Inflammatory macrophage treated with lipopolysaccharide for 1 hour (primary cell): ENCODE results near the gene TMEM116.
"Not testable (repeated sequence)": the region's sequence is repeated elsewhere in the genome, so short reads cannot be mapped to it uniquely, and the experiment has no call there.

Source experiments
- DNase-seq, 2 donors: peaks; one replicate each; pipeline ENCODE4 v3.0.0-alpha.2; 2020 to 2022

The TMEM116 gene

GRCh38 chr12:111975161-111975931, 37.6 kb downstream of the TMEM116 start:
- DNase-seq: no peak

GRCh38 chr12:111971800-111972199, 41.2 kb downstream of the TMEM116 start:
- no peak for DNase-seq

GRCh38 chr12:111964935-111965334, 48.0 kb downstream of the TMEM116 start:
- no peak for DNase-seq

GRCh38 chr12:111959518-111959917, 53.4 kb downstream of the TMEM116 start:
- not testable (repeated sequence) for DNase-seq

DNA sequence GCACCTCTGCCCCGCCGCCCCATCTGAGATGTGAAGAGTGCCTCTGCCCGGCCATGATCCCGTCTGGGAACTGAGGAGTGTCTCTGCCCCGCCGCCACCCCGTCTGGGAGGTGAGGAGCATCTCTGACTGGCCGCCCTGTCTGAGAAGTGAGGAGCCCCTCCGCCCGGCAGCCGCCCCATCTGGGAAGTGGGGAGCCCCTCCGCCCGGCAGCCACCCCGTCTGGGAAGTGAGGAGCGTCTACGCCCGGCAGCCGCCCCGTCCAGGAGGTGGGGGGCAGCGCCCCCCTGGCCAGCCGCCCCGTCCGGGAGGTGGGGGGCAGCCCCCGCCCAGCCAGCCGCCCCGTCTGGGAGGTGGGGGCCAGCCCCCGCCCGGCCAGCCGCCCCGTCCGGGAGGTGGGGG, 55.7 kb downstream of the TMEM116 start:
- DNase-seq: not testable (repeated sequence)

DNA sequence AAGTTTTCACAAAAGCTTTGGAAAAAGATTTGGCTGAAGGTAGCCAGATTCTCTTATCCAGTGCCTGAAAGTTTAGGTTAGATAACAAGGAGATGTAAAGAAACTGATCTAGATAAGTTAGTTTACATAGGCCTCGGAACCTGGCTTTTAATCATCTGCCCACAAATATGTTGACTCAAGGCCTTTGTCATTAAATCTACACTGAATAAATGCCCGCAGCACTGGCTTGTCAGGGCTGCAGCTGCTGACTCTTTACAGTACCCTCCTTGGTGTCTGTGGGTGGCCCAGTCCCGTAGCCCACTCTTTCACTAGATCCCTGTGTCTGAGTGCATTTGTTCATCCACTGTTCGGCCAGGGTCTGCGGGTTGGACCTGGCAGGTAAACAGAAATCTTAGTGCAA, 58.0 kb downstream of the TMEM116 start:
- DNase-seq: no peak

DNA sequence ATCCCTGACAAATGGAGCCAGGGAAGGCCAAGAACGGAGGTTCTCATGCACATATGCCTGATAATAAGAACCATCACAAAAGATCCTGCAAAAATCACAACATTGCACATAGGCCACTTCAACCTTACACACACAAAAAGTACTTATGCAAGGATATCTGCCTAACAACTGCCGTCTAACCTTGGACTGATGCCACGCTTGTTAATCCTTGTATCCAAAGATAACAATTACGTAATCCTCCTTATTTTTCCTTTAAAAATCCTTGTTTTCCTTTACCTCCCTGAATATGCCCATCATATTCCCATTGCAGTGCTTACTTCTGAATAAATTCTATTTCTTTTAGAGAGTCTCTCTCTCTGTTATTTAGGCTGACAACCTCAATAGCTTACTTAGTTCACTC, 59.5 kb downstream of the TMEM116 start:
- DNase-seq: no peak

GRCh38 chr12:111952084-111952787, 60.7 kb downstream of the TMEM116 start:
- not testable (repeated sequence) for DNase-seq

- DNase-seq: not testable (repeated sequence)
Measured at GRCh38 chr12:111950961-111951676, 61.8 kb downstream of the TMEM116 start.

GRCh38 chr12:111943929-111944328, 69.0 kb downstream of the TMEM116 start:
- DNase-seq: no peak

- DNase-seq: no peak
Measured at GRCh38 chr12:111942557-111942956, 70.4 kb downstream of the TMEM116 start.

- DNase-seq: no peak
Measured at GRCh38 chr12:111937429-111937828, 75.5 kb downstream of the TMEM116 start.

- no peak for DNase-seq
Measured at GRCh38 chr12:111936869-111937268, 76.1 kb downstream of the TMEM116 start.

DNA sequence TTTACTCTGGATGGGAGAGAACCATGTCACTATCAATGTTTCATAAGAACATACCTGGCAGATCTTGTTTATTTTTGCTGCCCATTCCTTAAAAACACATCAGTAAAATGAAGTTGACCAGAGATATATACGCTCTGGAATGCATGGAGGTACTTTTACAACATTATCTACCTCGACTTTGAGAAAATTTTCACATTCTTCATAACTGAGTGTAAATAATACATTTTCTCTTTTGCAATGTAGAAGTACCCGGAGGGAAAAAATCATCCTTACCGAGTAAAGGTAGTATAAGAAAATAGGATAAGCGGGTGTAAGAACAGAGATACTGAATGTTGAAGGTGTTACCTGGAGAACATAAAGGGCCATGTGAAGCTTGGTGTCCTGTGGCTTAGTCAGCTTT, 80.7 kb downstream of the TMEM116 start:
- DNase-seq: no peak

DNA sequence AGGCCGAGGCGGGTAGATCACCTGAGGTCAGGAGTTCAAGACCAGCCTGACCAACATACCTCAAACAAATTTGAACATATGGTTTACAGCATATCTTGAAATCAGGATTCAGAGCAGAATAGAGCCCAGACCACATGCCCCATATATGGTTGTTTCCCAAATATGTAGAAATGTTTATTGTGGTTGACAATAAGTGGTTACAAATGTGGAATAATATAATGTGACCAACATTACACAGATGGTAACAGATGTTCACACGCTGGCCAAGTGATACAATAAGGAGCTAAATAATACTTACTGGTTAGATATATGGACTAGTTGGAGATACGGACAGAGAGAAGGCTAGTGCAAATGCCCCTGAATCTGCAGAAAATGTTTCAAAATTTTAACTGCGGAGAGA, 85.6 kb downstream of the TMEM116 start:
- no peak for DNase-seq

DNA sequence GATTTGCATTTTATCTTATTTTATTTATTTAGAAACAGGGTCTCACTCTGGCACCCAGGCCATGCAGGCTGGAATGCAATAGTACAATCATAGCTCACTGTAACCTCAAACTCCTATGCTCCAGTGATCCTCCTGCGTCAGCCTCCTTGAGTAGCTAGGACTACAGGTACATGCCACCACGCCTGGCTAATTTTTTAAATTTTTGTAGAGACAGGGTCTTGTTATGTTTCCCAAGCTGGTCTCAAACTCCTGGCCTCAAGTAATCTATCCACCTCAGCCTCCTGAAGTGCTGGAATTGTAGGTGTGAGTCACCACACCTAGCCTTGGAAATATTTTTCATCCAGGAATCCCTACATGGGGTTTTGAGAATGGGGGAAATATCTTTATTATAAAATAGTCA, 86.3 kb downstream of the TMEM116 start:
- no peak for DNase-seq

DNA sequence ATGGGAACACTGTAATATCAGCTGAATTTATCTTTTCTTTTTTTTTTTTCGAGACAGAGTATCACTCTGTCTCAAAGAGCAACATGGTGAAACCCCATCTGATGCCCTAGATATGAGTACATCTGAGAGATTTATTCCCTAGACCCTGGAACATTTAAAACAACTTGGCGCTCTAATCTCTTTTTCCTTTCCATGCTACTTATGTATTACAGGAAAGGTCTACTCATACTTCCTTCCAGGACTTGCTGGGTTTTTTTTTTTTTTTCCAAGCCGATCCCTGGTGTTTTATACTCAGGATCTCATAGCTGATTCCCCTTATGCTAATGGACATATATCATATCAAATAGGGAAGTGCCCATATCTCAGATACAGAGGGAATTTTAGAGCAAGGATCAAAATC, 87.8 kb downstream of the TMEM116 start:
- no peak for DNase-seq

GRCh38 chr12:111907740-111908139, 105.2 kb downstream of the TMEM116 start:
- DNase-seq: no peak

DNA sequence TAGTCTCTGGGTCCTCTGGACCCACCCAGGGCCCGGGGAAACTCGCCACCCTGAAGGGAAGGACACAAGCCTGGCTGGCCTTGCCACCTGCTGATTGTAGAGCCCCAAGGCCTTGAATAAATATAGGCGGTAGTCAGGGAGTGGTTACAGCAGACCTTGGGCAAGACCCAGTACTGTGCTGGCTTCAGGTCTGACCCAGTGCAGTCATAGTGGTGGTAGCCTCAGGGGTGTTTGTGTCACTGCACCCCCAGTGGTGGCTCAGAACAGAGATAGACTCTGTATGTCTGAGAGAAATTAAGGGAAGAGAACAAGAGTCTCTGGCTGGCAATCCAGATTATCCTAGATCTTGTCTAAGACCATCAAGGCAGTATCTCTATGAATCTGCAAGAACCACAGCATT, 107.5 kb downstream of the TMEM116 start:
- DNase-seq: no peak

- DNase-seq: no peak
Measured at GRCh38 chr12:111904446-111904975, 108.5 kb downstream of the TMEM116 start.

DNA sequence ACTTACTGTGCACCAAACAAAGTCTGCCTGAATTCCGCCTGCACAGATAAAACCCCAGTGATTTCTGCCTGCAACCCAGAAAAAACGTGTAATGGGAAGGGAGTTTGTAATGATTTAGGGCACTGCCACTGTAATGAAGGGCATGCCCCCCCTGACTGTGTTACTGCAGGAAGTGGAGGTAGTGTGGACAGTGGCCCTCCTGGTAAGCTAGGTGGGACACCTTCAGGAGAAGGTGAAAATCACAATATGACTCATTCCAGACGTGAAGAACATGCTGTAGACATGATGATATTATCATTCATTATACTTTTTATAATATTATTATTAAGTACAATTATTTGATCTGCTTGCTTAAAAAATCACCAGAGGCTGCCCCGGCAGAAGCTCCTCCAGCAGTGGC, 111.8 kb downstream of the TMEM116 start:
- DNase-seq: no peak

GRCh38 chr12:111894556-111894955, 118.4 kb downstream of the TMEM116 start:
- DNase-seq: no peak

DNA sequence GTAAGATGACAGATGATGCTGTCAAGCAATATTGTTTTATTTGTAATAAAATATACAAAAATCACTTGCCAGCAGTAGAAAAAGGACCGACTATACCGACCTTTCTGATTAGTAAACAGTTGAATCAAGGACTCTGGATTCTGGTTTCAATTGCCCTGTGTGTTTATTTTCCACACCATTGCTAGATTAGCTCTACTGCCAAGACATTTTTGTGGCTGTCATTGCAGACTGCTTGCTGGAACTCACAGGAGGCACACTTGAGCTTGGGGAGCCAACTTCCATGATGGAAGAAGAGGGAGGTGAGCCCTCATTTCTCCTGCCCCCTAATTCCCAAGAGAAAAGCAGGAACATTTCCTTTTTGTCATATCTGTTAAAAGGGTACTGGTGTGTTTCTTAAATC, 119.7 kb downstream of the TMEM116 start:
- DNase-seq: no peak
